NCI-H187 treated with DMSO at 0.1 percent for 48 hours (cell line): ENCODE data around the gene S100B.
"Not testable (repeated sequence)": the region's sequence is repeated elsewhere in the genome, so short reads cannot be mapped to it uniquely, and the experiment has no call there.

Source experiments
- DNase-seq: peaks from one replicate; lab custom pipeline; 2025; lab: John Stamatoyannopoulos, UW

The S100B gene

GRCh38 chr21:46600978-46601377 is 3.9 kb downstream of the S100B start:
- DNase-seq = no peak

- DNase-seq = no peak
Measured at GRCh38 chr21:46600305-46600704, 4.6 kb downstream of the S100B start.

- no peak for DNase-seq
Measured at GRCh38 chr21:46598581-46599572, 6.0 kb downstream of the S100B start.

GRCh38 chr21:46597896-46598343 is 7.0 kb downstream of the S100B start:
- DNase-seq = no peak

GRCh38 chr21:46597031-46597430 is 7.9 kb downstream of the S100B start:
- no peak for DNase-seq

- no peak for DNase-seq
Measured at GRCh38 chr21:46596201-46596600, 8.7 kb downstream of the S100B start.

GRCh38 chr21:46594276-46594675 is 10.6 kb downstream of the S100B start:
- no peak for DNase-seq

GRCh38 chr21:46585191-46585953 is 19.5 kb downstream of the S100B start:
- no peak for DNase-seq

GRCh38 chr21:46581780-46582307 is 23.0 kb downstream of the S100B start:
- DNase-seq = no peak

- DNase-seq = not testable (repeated sequence)
Measured at GRCh38 chr21:46579394-46579793, 25.5 kb downstream of the S100B start.

- DNase-seq = not testable (repeated sequence)
Measured at GRCh38 chr21:46577786-46578185, 27.1 kb downstream of the S100B start.

GRCh38 chr21:46572850-46573249 is 32.0 kb downstream of the S100B start:
- no peak for DNase-seq

GRCh38 chr21:46570631-46571030 is 34.3 kb downstream of the S100B start:
- DNase-seq = no peak

GRCh38 chr21:46570119-46570518 is 34.8 kb downstream of the S100B start:
- DNase-seq = no peak

GRCh38 chr21:46569081-46569480 is 35.8 kb downstream of the S100B start:
- DNase-seq = no peak

GRCh38 chr21:46568562-46568961 is 36.3 kb downstream of the S100B start:
- DNase-seq = no peak

- no peak for DNase-seq
Measured at GRCh38 chr21:46567348-46567747, 37.5 kb downstream of the S100B start.

GRCh38 chr21:46564391-46564790 is 40.5 kb downstream of the S100B start:
- DNase-seq = no peak

- no peak for DNase-seq
Measured at GRCh38 chr21:46562964-46563607, 41.8 kb downstream of the S100B start.

GRCh38 chr21:46562472-46562871 is 42.4 kb downstream of the S100B start:
- no peak for DNase-seq

GRCh38 chr21:46561445-46562090 is 43.3 kb downstream of the S100B start:
- no peak for DNase-seq
